Activated CD4-positive, alpha-beta T cell treated with anti-CD3 and anti-CD28 coated beads, Interleukin-10, Interleukin-2, amounts not matched to agents 100 ng/mL and 50 ng/mL, durations not matched to agents 16 hours and 8 hours (primary cell): ENCODE measurements around the gene DYNC1H1.
"Not testable (repeated sequence)": the region's sequence is repeated elsewhere in the genome, so short reads cannot be mapped to it uniquely, and the experiment has no call there.

ENCODE experiments used
- DNase-seq: peaks from one replicate; pipeline ENCODE4 v3.0.0-alpha.2; 2020

The DYNC1H1 gene

GRCh38 chr14:102043251-102044025 is 79.1 kb downstream of the DYNC1H1 start:
- DNase-seq: no peak

GRCh38 chr14:102044566-102044965 is 80.2 kb downstream of the DYNC1H1 start:
- no peak for DNase-seq

- DNase-seq: peak; percentile 36
Measured at GRCh38 chr14:102046337-102047278, 82.2 kb downstream of the DYNC1H1 start.

GRCh38 chr14:102047808-102048540 is 83.6 kb downstream of the DYNC1H1 start:
- DNase-seq: no peak

GRCh38 chr14:102049258-102050025 is 85.1 kb downstream of the DYNC1H1 start:
- DNase-seq: no peak

- DNase-seq: no peak
Measured at GRCh38 chr14:102050026-102050405, 85.6 kb downstream of the DYNC1H1 start.

- DNase-seq: no peak
Measured at GRCh38 chr14:102050625-102051024, 86.3 kb downstream of the DYNC1H1 start.

- no peak for DNase-seq
Measured at GRCh38 chr14:102052522-102052921, 88.1 kb downstream of the DYNC1H1 start.

- no peak for DNase-seq
Measured at GRCh38 chr14:102055181-102055901, 91.0 kb downstream of the DYNC1H1 start.

GRCh38 chr14:102056694-102057442 is 92.5 kb downstream of the DYNC1H1 start:
- no peak for DNase-seq

- DNase-seq: no peak
Measured at GRCh38 chr14:102057480-102058114, 93.2 kb downstream of the DYNC1H1 start.

- no peak for DNase-seq
Measured at GRCh38 chr14:102058146-102058545, 93.8 kb downstream of the DYNC1H1 start.

GRCh38 chr14:102058961-102059360 is 94.6 kb downstream of the DYNC1H1 start:
- DNase-seq: no peak

- DNase-seq: peak; percentile 83
Measured at GRCh38 chr14:102063109-102063807, 98.9 kb downstream of the DYNC1H1 start.

- DNase-seq: no peak
Measured at GRCh38 chr14:102063808-102064429, 99.5 kb downstream of the DYNC1H1 start.

GRCh38 chr14:102064590-102064989 is 100.2 kb downstream of the DYNC1H1 start:
- not testable (repeated sequence) for DNase-seq

- no peak for DNase-seq
Measured at GRCh38 chr14:102066041-102066451, 101.7 kb downstream of the DYNC1H1 start.

- no peak for DNase-seq
Measured at GRCh38 chr14:102071283-102071998, 107.1 kb downstream of the DYNC1H1 start.
